COLO829 (cell line): Measurements from ENCODE around the gene WASHC2A.
"Not testable (repeated sequence)": the region's sequence is repeated elsewhere in the genome, so short reads cannot be mapped to it uniquely, and the experiment has no call there.

ENCODE experiments used
- DNase-seq: peaks from one replicate; pipeline ENCODE4 v3.0.0; 2012; ENCODE audit warnings: low spot score

Gene WASHC2A

DNA sequence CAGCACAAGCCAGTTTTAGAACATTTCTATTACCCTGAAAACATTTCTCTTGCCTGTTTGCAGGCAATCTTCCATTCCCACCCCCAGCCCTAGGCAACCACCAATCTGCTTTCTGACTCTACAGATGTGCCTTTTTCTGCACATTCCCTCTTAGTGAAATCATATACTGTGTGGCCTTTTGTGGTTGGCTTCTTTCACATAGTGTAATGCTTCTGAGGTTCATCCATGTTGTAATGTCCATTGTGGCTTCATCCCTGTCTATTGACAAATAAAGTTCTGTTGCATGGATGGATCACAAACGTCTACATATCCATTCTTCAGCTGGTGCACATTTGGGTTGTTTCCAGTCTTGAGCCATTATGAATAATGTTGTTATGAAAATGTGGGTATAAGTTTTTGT is 77.8 kb downstream of the WASHC2A start:
- not testable (repeated sequence) for DNase-seq

DNA sequence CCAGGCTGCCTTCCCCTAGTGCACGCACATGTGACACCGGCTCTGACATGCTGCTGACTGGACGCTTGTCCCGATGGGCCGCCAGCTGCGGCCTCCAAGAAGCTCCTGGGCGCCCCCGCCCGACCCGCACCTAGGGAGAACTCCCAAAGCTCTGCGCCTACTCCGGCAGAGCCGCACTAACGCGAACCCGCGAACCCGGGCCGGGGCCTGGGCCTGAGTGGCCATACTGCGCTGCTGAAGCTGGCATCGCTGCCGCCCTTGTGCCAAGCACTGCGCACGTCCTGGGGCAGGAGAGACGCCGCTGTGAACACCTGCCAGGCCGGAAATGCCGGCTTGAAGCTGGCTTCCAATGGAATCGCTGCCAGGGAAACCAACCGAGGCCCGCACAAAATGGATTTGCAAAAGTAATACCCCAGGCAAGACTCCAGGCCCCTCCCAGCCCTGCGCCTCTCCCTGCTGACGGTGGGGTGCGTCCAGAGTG is 85.1 kb downstream of the WASHC2A start:
- no peak for DNase-seq

DNA sequence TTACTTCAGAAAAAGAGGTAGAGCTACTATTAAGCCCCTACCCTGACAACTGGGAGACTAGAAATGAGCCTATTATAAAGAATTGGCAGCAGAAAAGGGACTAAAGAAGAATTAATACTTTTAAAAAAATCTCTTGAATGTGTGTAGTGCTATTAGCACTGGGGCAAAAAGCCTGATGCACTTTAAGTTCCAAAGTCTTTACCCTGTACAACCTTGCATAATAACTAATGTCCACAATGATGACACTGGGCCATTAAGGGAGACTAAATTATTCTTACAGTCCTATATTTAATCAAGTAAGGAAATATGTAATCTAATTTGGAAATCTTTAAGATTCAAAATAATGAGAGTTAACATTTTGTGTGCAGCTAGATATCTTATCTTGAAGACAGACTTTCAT is 90.1 kb downstream of the WASHC2A start:
- DNase-seq: not testable (repeated sequence)

DNA sequence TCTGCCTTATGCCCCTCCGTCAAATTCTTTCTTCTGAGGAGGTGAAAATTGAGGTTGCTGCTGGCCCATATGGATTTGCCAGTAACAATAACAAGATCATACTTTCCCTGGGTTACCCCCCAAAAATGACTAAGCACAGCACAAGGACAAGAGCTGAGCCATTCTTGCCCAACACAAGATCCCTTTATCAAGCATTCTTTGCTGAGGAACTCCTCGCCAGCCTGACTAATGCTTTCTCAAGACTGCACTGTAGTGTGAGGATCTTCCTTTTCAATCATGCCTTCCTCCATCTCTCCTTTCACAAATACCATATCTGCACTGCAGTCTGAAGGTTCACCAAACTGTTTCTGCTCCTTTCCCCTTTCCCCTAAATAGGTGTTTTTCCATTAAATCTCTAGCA is 92.1 kb downstream of the WASHC2A start:
- not testable (repeated sequence) for DNase-seq

DNA sequence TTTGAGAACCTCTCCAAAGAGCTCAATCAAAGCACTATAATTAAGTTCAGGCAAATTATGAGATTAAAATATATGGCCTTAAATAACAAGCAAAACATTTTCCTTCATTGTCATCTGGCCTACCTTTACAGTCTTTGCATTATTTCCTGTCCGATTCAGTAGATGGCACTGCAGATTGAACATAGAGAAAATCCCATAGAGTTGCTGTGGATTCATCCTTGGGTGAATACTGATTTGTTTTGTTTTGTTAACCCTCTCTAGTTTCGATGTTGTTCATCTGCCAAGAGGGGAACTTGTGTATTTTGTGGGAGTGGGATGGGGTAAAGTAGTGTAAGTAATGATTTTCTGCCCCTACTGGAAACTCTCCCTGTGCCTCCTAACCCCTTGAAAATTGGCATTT is 97.3 kb downstream of the WASHC2A start:
- not testable (repeated sequence) for DNase-seq

DNA sequence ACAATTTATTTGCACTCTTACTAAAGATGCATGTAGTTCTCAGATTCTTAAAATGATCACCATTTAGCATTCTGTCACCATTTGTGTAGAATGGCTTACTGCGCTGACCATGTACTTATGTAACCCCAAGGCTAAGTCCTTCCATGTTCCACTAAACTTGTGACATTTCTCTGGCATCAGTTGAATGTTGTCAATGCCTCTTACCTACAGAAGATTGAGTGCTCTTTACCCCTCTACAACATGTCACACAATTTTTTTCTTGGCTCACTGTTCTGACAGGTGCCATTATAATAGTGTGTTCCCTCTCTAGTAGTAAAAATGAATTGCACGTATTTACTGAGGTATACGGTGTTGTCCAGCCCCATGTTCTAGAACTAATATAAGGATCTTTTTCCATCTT is 100.1 kb downstream of the WASHC2A start:
- DNase-seq: not testable (repeated sequence)

DNA sequence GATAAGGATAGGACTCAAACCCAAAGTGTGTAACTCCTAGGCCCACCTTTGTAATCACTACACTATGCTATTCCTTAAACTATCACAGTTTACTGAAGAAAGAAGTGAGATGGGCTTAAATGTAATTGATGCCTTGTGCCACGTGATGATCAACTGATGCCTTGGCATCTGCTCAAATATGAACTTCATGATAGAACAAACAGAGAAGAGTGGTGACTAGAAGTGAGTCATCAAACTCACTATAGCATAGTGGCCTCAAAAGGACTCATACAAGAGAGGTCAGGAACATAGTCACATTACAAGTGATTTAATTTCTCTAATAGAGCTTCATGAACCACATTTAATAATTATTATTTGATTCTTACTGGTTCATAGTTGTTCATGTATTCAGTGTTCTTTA is 101.8 kb downstream of the WASHC2A start:
- DNase-seq: peak; percentile 28

DNA sequence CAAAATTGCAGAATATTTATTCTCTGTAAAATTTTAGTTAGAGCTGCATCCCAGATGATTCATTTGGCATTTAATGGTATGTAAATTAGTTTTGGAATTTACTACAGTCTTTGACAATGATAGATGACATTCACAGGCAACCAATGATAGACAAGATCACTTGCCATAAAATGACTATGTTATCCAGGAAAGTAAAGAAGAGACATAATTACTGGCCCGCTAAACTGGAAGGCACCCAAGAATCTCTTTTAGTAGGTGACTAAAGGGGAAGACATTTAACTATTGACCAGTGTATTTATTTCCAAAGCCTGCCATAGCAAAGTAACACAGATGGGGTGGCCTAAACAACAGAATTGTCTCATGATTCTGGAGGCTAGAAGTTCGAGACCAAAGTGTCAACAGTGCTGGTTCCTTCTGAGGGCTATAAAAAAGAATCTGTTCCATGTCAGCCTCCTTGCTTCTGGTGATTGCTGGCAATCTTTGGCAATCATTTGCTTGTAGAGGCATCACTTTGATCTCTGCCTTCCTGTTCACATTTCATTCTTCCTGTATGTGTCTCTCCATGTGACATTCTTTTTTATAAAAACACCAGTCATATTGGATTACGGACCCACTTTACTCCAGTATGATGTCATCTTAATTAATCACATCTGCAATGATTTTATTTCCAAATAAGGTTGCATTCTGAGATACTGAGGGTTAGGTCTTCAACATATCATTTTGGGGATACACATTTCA is 107.2 kb downstream of the WASHC2A start:
- DNase-seq: peak; percentile 2
